ENCODE results near the gene C12orf60. TPM values are rescaled to one million over a fixed set of nuclear protein-coding genes. Genes with fewer than 3 reads are reported as not detected.

C12orf60 gene
- total RNA-seq, 1 experiment from 2014 or later, result 2.0 TPM

DNA sequence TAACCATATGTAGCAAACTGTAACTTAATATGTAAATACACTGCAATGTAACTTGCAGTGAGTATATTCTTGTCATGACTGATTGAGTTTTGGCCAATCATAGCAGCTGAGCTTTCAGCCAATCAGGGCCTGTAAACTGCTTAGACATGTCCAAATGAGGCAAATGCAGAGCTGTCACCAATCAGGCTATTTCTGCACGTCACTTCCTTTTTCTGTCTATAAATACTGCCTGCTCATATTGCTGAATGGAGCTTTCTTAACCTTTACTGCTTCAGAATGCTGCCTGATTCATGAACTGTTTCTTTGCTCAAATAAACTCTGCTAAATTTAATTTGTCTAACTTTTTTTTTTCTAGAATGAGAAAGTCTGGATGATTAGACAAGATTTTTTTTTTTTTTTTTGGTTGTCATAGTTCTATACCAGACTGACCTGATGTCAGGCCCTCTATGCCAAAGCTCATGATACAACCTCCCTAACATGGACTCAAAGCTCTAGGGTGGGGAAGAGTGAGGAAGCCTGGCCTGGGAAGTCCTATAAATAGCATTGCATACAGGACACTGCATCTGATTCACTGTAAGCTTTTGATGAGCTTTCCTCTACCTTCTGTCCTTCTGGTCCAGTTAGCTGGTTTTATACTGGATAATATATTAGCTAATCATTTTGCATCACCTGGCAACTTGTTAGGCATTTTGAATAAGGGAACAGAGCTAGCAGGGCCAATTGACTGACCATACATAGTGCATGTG, 70.1 kb downstream of the C12orf60 start:
- DNase-seq (ENCODE audit: low read depth), result no peak

Other genes with a start within 250 kb of the C12orf60 start
- gene PLBD1, start 235.8 kb upstream of the C12orf60 start, total RNA-seq (2014; rRNA removed; shearing (Covaris generic)), result 1.4 and 1.5 TPM in 2 replicates
- not detected in 2 replicates for gene GUCY2C, start 107.1 kb upstream of the C12orf60 start, total RNA-seq (2014; rRNA removed; shearing (Covaris generic))
- 22.1 and 27.4 TPM in 2 replicates for gene WBP11, start 192 bp upstream of the C12orf60 start, total RNA-seq (2014; rRNA removed; shearing (Covaris generic))
- not detected in 2 replicates for gene SMCO3, start 10.5 kb downstream of the C12orf60 start, total RNA-seq (2014; rRNA removed; shearing (Covaris generic))
- not detected in 2 replicates for gene ART4, start 39.9 kb downstream of the C12orf60 start, total RNA-seq (2014; rRNA removed; shearing (Covaris generic))
- 12.6 and 15.5 TPM in 2 replicates for gene MGP, start 82.2 kb downstream of the C12orf60 start, total RNA-seq (2014; rRNA removed; shearing (Covaris generic))
- not detected in 2 replicates for gene ERP27, start 134.9 kb downstream of the C12orf60 start, total RNA-seq (2014; rRNA removed; shearing (Covaris generic))
- 14.9 and 17.7 TPM in 2 replicates for gene ARHGDIB, start 157.9 kb downstream of the C12orf60 start, total RNA-seq (2014; rRNA removed; shearing (Covaris generic))
- gene PDE6H, start 169.4 kb downstream of the C12orf60 start, total RNA-seq (2014; rRNA removed; shearing (Covaris generic)), result not detected in 2 replicates

Data from M059J (cell line).